T-helper 17 cell (primary cell): ENCODE measurements around the gene TXLNG. TPM values are rescaled to one million over a fixed set of nuclear protein-coding genes. Genes with fewer than 3 reads are reported as not detected.
"Not testable (repeated sequence)": the region's sequence is repeated elsewhere in the genome, so short reads cannot be mapped to it uniquely, and the experiment has no call there.

Experiments used
- ATAC-seq: fragments of 150-1000 bp; cut with Tn5 transposase; 2 replicates; pipeline ENCODE4 v1.10.0; 2021; ENCODE audit warnings: mild to moderate bottlenecking, moderate library complexity
- DNase-seq, 3 donors: peaks; one replicate each; pipeline versions ENCODE4 v3.0.0 to v3.0.0-alpha.2; 2020 to 2021
- H3K9me3 ChIP-seq: one replicate; pipeline ENCODE4 v1.7.0; 2013; ENCODE audit warnings: low read length, mild to moderate bottlenecking; ENCODE audit not compliant: control insufficient read depth, poor library complexity, severe bottlenecking
- H3K27ac Mint-ChIP-seq: one replicate; pipeline ENCODE4 v1.8.0; 2022; ENCODE audit warnings: mild to moderate bottlenecking, moderate library complexity, mixed read lengths
- H3K27me3 Mint-ChIP-seq: one replicate; pipeline ENCODE4 v1.8.0; 2022; ENCODE audit warnings: mixed read lengths
- H3K36me3 Mint-ChIP-seq: one replicate; pipeline ENCODE4 v1.8.0; 2022; ENCODE audit warnings: low read depth, mixed read lengths
- H3K4me1 Mint-ChIP-seq: one replicate; pipeline ENCODE4 v1.8.0; 2022; ENCODE audit warnings: mild to moderate bottlenecking, mixed read lengths
- H3K4me3 Mint-ChIP-seq: one replicate; pipeline ENCODE4 v1.8.0; 2022; ENCODE audit warnings: mild to moderate bottlenecking, moderate library complexity, mixed read lengths
- total RNA-seq, 4 donors: library from RNA in 2 of 4; stranded (reverse) in 2 of 4; gene quantifications; one replicate each; pipeline ENCODE4 v1.2.3 and lab custom pipeline; 2022 to 2026

Gene TXLNG
- total RNA-seq, 2 donors from 2014 or later: 19.9 to 21.7 TPM

- Mint-ChIP-seq H3K4me3 (no peak overlapping the region), H3K4me1 (no peaks in the 10 kb centered on the region), H3K36me3 (no peaks in the 10 kb centered on the region), H3K27me3 (peaks cover 4% of the 10 kb centered on the region), H3K27ac (no peak overlapping the region)
- ATAC-seq (no peak), DNase-seq (no peak)
- no peaks in the 10 kb centered on the region for H3K9me3 ChIP-seq
Observed at GRCh38 chrX:16771483-16772398, 14.5 kb upstream of the TXLNG start.

- ATAC-seq (no peak), DNase-seq (no peak)
- H3K4me1 Mint-ChIP-seq: no peaks in the 10 kb centered on the region
- no peaks in the 10 kb centered on the region for H3K9me3 ChIP-seq
- H3K4me3 Mint-ChIP-seq: no peak overlapping the region
- no peaks in the 10 kb centered on the region for H3K36me3 Mint-ChIP-seq
- H3K27me3 Mint-ChIP-seq: peaks cover 4% of the 10 kb centered on the region
- no peak overlapping the region for H3K27ac Mint-ChIP-seq
Observed at GRCh38 chrX:16772460-16772859, 13.8 kb upstream of the TXLNG start.

- Mint-ChIP-seq H3K36me3 (no peaks in the 10 kb centered on the region), H3K27ac (no peak overlapping the region), H3K4me3 (no peak overlapping the region), H3K27me3 (no peaks in the 10 kb centered on the region), H3K4me1 (no peaks in the 10 kb centered on the region)
- DNase-seq (no peak), ATAC-seq (no peak)
- no peaks in the 10 kb centered on the region for H3K9me3 ChIP-seq
Observed at GRCh38 chrX:16774746-16775145, 11.5 kb upstream of the TXLNG start.

- H3K27me3 Mint-ChIP-seq: no peaks in the 10 kb centered on the region
- H3K27ac Mint-ChIP-seq: no peak overlapping the region
- H3K36me3 Mint-ChIP-seq: no peaks in the 10 kb centered on the region
- no peaks in the 10 kb centered on the region for H3K4me1 Mint-ChIP-seq
- DNase-seq: no peak
- H3K4me3 Mint-ChIP-seq: no peak overlapping the region
- no peak for ATAC-seq
- H3K9me3 ChIP-seq: no peaks in the 10 kb centered on the region
Observed at GRCh38 chrX:16778545-16778944, 7.7 kb upstream of the TXLNG start.

- Mint-ChIP-seq H3K4me1 (no peaks in the 10 kb centered on the region), H3K27me3 (no peaks in the 10 kb centered on the region), H3K4me3 (no peak overlapping the region), H3K36me3 (no peaks in the 10 kb centered on the region), H3K27ac (no peak overlapping the region)
- no peaks in the 10 kb centered on the region for H3K9me3 ChIP-seq
- DNase-seq (no peak), ATAC-seq (no peak)
Observed at GRCh38 chrX:16778993-16779392, 7.3 kb upstream of the TXLNG start.

- not testable (repeated sequence) for H3K36me3 Mint-ChIP-seq, H3K4me3 Mint-ChIP-seq, H3K9me3 ChIP-seq, H3K27ac Mint-ChIP-seq, DNase-seq, ATAC-seq, H3K27me3 Mint-ChIP-seq, H3K4me1 Mint-ChIP-seq
Observed at GRCh38 chrX:16779815-16780214, 6.5 kb upstream of the TXLNG start.

- Mint-ChIP-seq H3K4me3 (no peak overlapping the region), H3K27ac (no peak overlapping the region), H3K36me3 (no peaks in the 10 kb centered on the region), H3K27me3 (no peaks in the 10 kb centered on the region), H3K4me1 (peaks cover 7% of the 10 kb centered on the region)
- ATAC-seq (no peak), DNase-seq (no peak)
- no peaks in the 10 kb centered on the region for H3K9me3 ChIP-seq
Observed at GRCh38 chrX:16783452-16783851, 2.8 kb upstream of the TXLNG start.

- not testable (repeated sequence) for H3K27ac Mint-ChIP-seq, H3K4me1 Mint-ChIP-seq, H3K9me3 ChIP-seq
Observed at GRCh38 chrX:16784440-16784839, 1.8 kb upstream of the TXLNG start.

GRCh38 chrX:16785247-16786138 is 773 bp upstream of the TXLNG start:
- H3K9me3 ChIP-seq: no peaks in the 10 kb centered on the region
- no peak for DNase-seq
- ATAC-seq: no peak

More at GRCh38 chrX:16784440-16784839, 1.8 kb upstream of the TXLNG start:
- H3K4me3 Mint-ChIP-seq, ATAC-seq, H3K27me3 Mint-ChIP-seq, H3K36me3 Mint-ChIP-seq, DNase-seq: not testable (repeated sequence)

GRCh38 chrX:16786791-16787735 is 797 bp downstream of the TXLNG start:
- peak overlapping the region; percentile 86 for H3K27ac Mint-ChIP-seq
- DNase-seq (peak; percentile 6 to 28 (median 28)), ATAC-seq (peak; percentile 17)
- peak overlapping the region; percentile 97 for H3K4me3 Mint-ChIP-seq
- no peaks in the 10 kb centered on the region for H3K36me3 Mint-ChIP-seq
- H3K27me3 Mint-ChIP-seq: no peaks in the 10 kb centered on the region
- H3K4me1 Mint-ChIP-seq: peaks cover 7% of the 10 kb centered on the region
- H3K9me3 ChIP-seq: no peaks in the 10 kb centered on the region

More at GRCh38 chrX:16785247-16786138, 773 bp upstream of the TXLNG start:
- Mint-ChIP-seq H3K4me1 (peaks cover 7% of the 10 kb centered on the region), H3K27me3 (no peaks in the 10 kb centered on the region), H3K27ac (peak overlapping the region; percentile 86), H3K4me3 (peak overlapping the region; percentile 97), H3K36me3 (no peaks in the 10 kb centered on the region)

- DNase-seq (no peak), ATAC-seq (no peak)
- Mint-ChIP-seq H3K4me1 (peaks cover 7% of the 10 kb centered on the region), H3K27ac (no peak overlapping the region), H3K36me3 (no peaks in the 10 kb centered on the region), H3K27me3 (no peaks in the 10 kb centered on the region), H3K4me3 (no peak overlapping the region)
- no peaks in the 10 kb centered on the region for H3K9me3 ChIP-seq
Observed at GRCh38 chrX:16788477-16788876, 2.2 kb downstream of the TXLNG start.

GRCh38 chrX:16796298-16796697 is 10.0 kb downstream of the TXLNG start:
- Mint-ChIP-seq H3K4me1 (peaks cover 7% of the 10 kb centered on the region), H3K27me3 (no peaks in the 10 kb centered on the region), H3K4me3 (no peak overlapping the region), H3K27ac (no peak overlapping the region), H3K36me3 (no peaks in the 10 kb centered on the region)
- no peak for DNase-seq
- no peaks in the 10 kb centered on the region for H3K9me3 ChIP-seq
- no peak for ATAC-seq
